HepG2 (cell line): ENCODE data around the gene SLC25A1. TPM values are rescaled to one million over a fixed set of nuclear protein-coding genes. Genes with fewer than 3 reads are reported as not detected.

Experiments used
- BORCS8-MEF2B ChIP-seq: sonication (generic); formaldehyde crosslinking; IDR thresholded peaks from 2 replicates; pipeline ENCODE4 v1.8.0; 2022; ENCODE audit warnings: mild to moderate bottlenecking, missing genetic modification reagents
- JUND ChIP-seq: sonication (generic); formaldehyde crosslinking; IDR thresholded peaks from 2 replicates; pipeline ENCODE4 v1.8.0; 2022; ENCODE audit warnings: mild to moderate bottlenecking, missing genetic modification reagents
- XRCC5 ChIP-seq: fragments of 200-400 bp; formaldehyde crosslinking; optimal IDR thresholded peaks from 2 replicates; pipeline ENCODE3; 2017; ENCODE audit warnings: mild to moderate bottlenecking, low read length
- ZNF331 ChIP-seq: sonication (generic); formaldehyde crosslinking; IDR thresholded peaks from 2 replicates; pipeline ENCODE4 v1.4.0; 2020; ENCODE audit warnings: missing genetic modification reagents
- ZNF790 ChIP-seq: sonication (generic); formaldehyde crosslinking; IDR thresholded peaks from 2 replicates; pipeline ENCODE4 v1.8.0; 2022; ENCODE audit warnings: missing genetic modification reagents, mild to moderate bottlenecking, borderline replicate concordance
- polyA plus RNA-seq, 8 experiments: library from polyadenylated mRNA; depleted of rRNA in 3 of 8; stranded (reverse) in 7 of 8; unstranded in 1 of 8; fragments of >200 nt; fragmentation: Illumina TruSeq in 4 of 8; extraction: Trizol in 4 of 8; gene quantifications; 2 replicates each; pipeline versions ENCODE4 v1.2.1 to v1.2.3, GENCODE V29; 2011 to 2016; ENCODE audit warnings: low read depth in 4 of 8, missing spikeins in 1 of 8, mixed read lengths in 1 of 8; ENCODE audit not compliant: insufficient read depth in 1 of 8
- total RNA-seq, 5 experiments: library from RNA; depleted of rRNA; stranded (reverse); fragments of >200 nt; fragmentation: Illumina TruSeq; extraction: Trizol; gene quantifications; 2 replicates each; pipeline ENCODE4 v1.2.3, GENCODE V29; 2016; ENCODE audit warnings: low read depth in 1 of 5
- TF ChIP-seq, protein P1 (sequence below): sonication (generic); formaldehyde crosslinking; conservative IDR thresholded peaks from 2 replicates; pipeline ENCODE4 v1.4.0; 2020; ENCODE audit warnings: missing genetic modification reagents
- TF ChIP-seq, protein P2 (sequence below): IDR thresholded peaks from 2 replicates; pipeline ENCODE4 v1.6.1; 2016; ENCODE audit warnings: low read depth, control low read depth
- TF ChIP-seq, protein P3 (sequence below): sonication (generic); formaldehyde crosslinking; IDR thresholded peaks from 2 replicates; pipeline ENCODE4 v1.5.1; 2020; ENCODE audit warnings: missing genetic modification reagents, mild to moderate bottlenecking, borderline replicate concordance
- TF ChIP-seq, protein P4 (sequence below): sonication (generic); formaldehyde crosslinking; conservative IDR thresholded peaks from 2 replicates; pipeline ENCODE4 v1.8.0; 2022; ENCODE audit warnings: mild to moderate bottlenecking, moderate library complexity, missing genetic modification reagents
- TF ChIP-seq, protein P5 (sequence below): sonication (generic); formaldehyde crosslinking; IDR thresholded peaks from 2 replicates; pipeline ENCODE4; 2020; ENCODE audit warnings: missing genetic modification reagents, mild to moderate bottlenecking, borderline replicate concordance
- TF ChIP-seq, protein P6 (sequence below): sonication (generic); formaldehyde crosslinking; IDR thresholded peaks from 2 replicates; pipeline ENCODE4 v1.4.0; 2020; ENCODE audit warnings: missing genetic modification reagents

SLC25A1 gene
- total and polyA plus RNA-seq, 2 of the 13 experiments (the other 11 are each of a cell fraction or from before 2014, with no cell fraction given), result 49.4 to 161 TPM

DNA sequence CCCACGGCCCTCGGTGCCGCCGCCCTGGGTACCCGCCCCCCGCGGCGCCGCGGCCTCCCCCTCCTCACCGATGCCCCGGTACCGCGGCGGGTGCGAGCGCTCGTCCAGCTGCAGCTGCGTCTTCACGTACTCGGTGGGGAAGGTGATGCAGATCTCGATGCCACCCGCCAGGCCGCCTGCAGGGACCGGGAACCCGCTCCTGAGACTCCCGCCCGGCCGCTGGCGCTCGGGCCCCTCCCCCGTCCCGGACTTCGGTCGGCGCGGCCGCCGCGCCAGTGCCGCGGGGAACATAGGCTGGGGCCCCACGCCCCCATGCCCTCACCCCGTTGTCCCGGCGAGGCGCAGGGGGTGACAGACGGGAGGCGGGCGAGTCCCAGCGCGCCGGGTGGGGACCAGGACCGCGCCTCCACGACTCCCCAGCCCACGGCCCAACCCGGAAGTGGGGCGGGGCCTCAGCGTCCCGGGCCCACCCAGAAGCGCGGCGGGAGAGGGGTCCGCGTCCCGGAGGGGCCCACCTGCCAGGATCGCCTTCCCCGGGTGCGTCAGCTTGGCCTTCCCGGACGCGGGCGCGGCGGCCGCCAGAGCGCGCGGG, 375 bp downstream of the SLC25A1 start (continued):
- TF ChIP-seq, protein P1, sequence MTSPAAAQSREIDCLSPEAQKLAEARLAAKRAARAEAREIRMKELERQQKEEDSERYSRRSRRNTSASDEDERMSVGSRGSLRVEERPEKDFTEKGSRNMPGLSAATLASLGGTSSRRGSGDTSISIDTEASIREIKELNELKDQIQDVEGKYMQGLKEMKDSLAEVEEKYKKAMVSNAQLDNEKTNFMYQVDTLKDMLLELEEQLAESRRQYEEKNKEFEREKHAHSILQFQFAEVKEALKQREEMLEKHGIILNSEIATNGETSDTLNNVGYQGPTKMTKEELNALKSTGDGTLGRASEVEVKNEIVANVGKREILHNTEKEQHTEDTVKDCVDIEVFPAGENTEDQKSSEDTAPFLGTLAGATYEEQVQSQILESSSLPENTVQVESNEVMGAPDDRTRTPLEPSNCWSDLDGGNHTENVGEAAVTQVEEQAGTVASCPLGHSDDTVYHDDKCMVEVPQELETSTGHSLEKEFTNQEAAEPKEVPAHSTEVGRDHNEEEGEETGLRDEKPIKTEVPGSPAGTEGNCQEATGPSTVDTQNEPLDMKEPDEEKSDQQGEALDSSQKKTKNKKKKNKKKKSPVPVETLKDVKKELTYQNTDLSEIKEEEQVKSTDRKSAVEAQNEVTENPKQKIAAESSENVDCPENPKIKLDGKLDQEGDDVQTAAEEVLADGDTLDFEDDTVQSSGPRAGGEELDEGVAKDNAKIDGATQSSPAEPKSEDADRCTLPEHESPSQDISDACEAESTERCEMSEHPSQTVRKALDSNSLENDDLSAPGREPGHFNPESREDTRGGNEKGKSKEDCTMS, result no peak
- TF ChIP-seq, protein P2, sequence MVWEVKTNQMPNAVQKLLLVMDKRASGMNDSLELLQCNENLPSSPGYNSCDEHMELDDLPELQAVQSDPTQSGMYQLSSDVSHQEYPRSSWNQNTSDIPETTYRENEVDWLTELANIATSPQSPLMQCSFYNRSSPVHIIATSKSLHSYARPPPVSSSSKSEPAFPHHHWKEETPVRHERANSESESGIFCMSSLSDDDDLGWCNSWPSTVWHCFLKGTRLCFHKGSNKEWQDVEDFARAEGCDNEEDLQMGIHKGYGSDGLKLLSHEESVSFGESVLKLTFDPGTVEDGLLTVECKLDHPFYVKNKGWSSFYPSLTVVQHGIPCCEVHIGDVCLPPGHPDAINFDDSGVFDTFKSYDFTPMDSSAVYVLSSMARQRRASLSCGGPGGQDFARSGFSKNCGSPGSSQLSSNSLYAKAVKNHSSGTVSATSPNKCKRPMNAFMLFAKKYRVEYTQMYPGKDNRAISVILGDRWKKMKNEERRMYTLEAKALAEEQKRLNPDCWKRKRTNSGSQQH (CRISPR knock-in tag), result no peak
- no peak for TF ChIP-seq ZNF331 (CRISPR knock-in tag)
- peak; percentile 91; the same call in 1 of the 2 replicates for TF ChIP-seq ZNF790
- TF ChIP-seq, protein P3, sequence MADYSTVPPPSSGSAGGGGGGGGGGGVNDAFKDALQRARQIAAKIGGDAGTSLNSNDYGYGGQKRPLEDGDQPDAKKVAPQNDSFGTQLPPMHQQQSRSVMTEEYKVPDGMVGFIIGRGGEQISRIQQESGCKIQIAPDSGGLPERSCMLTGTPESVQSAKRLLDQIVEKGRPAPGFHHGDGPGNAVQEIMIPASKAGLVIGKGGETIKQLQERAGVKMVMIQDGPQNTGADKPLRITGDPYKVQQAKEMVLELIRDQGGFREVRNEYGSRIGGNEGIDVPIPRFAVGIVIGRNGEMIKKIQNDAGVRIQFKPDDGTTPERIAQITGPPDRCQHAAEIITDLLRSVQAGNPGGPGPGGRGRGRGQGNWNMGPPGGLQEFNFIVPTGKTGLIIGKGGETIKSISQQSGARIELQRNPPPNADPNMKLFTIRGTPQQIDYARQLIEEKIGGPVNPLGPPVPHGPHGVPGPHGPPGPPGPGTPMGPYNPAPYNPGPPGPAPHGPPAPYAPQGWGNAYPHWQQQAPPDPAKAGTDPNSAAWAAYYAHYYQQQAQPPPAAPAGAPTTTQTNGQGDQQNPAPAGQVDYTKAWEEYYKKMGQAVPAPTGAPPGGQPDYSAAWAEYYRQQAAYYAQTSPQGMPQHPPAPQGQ, result no peak
- TF ChIP-seq, protein P4, sequence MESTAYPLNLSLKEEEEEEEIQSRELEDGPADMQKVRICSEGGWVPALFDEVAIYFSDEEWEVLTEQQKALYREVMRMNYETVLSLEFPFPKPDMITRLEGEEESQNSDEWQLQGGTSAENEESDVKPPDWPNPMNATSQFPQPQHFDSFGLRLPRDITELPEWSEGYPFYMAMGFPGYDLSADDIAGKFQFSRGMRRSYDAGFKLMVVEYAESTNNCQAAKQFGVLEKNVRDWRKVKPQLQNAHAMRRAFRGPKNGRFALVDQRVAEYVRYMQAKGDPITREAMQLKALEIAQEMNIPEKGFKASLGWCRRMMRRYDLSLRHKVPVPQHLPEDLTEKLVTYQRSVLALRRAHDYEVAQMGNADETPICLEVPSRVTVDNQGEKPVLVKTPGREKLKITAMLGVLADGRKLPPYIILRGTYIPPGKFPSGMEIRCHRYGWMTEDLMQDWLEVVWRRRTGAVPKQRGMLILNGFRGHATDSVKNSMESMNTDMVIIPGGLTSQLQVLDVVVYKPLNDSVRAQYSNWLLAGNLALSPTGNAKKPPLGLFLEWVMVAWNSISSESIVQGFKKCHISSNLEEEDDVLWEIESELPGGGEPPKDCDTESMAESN (CRISPR knock-in tag), result peak; percentile 49
- peak; percentile 30; the same call in 1 of the 2 replicates for TF ChIP-seq JUND
- TF ChIP-seq, protein P5, sequence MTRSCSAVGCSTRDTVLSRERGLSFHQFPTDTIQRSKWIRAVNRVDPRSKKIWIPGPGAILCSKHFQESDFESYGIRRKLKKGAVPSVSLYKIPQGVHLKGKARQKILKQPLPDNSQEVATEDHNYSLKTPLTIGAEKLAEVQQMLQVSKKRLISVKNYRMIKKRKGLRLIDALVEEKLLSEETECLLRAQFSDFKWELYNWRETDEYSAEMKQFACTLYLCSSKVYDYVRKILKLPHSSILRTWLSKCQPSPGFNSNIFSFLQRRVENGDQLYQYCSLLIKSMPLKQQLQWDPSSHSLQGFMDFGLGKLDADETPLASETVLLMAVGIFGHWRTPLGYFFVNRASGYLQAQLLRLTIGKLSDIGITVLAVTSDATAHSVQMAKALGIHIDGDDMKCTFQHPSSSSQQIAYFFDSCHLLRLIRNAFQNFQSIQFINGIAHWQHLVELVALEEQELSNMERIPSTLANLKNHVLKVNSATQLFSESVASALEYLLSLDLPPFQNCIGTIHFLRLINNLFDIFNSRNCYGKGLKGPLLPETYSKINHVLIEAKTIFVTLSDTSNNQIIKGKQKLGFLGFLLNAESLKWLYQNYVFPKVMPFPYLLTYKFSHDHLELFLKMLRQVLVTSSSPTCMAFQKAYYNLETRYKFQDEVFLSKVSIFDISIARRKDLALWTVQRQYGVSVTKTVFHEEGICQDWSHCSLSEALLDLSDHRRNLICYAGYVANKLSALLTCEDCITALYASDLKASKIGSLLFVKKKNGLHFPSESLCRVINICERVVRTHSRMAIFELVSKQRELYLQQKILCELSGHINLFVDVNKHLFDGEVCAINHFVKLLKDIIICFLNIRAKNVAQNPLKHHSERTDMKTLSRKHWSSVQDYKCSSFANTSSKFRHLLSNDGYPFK (CRISPR knock-in tag), result no peak
- no peak for TF ChIP-seq XRCC5
- TF ChIP-seq, protein P6, sequence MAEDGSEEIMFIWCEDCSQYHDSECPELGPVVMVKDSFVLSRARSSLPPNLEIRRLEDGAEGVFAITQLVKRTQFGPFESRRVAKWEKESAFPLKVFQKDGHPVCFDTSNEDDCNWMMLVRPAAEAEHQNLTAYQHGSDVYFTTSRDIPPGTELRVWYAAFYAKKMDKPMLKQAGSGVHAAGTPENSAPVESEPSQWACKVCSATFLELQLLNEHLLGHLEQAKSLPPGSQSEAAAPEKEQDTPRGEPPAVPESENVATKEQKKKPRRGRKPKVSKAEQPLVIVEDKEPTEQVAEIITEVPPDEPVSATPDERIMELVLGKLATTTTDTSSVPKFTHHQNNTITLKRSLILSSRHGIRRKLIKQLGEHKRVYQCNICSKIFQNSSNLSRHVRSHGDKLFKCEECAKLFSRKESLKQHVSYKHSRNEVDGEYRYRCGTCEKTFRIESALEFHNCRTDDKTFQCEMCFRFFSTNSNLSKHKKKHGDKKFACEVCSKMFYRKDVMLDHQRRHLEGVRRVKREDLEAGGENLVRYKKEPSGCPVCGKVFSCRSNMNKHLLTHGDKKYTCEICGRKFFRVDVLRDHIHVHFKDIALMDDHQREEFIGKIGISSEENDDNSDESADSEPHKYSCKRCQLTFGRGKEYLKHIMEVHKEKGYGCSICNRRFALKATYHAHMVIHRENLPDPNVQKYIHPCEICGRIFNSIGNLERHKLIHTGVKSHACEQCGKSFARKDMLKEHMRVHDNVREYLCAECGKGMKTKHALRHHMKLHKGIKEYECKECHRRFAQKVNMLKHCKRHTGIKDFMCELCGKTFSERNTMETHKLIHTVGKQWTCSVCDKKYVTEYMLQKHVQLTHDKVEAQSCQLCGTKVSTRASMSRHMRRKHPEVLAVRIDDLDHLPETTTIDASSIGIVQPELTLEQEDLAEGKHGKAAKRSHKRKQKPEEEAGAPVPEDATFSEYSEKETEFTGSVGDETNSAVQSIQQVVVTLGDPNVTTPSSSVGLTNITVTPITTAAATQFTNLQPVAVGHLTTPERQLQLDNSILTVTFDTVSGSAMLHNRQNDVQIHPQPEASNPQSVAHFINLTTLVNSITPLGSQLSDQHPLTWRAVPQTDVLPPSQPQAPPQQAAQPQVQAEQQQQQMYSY (CRISPR knock-in tag), result no peak
- 0 out of 2 replicates have a peak, but pooled peaks have one; percentile 6 for TF ChIP-seq BORCS8-MEF2B (CRISPR knock-in tag)
